ENCODE results near the gene VWC2.

Gene VWC2

DNA sequence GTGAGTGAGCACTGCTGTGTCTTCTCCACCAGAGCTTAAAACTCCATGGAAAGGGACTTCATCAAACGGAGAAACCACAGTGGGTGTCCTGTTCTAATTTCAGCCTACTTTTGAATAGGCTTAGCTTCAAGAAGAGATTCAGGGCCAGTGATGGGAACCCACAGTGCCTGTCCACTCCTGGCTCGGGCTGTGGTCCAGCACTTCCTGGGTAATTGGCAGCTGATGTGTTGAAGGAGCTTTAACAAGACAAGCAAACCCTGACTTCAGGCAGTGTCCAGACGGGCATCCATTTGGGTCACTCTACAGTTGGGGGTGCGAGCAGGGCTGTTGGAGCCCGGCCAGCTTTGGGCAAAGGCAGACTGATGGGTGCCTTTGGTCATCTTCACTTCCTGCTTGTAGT lies 14.5 kb downstream of the VWC2 start:
- Histone ChIP-seq H3K27ac (ENCODE audit: extremely low read depth, low read depth, low read length) (no peak overlapping the region), H3K4me1 (ENCODE audit: control insufficient read depth, insufficient read depth, low read length) (no peaks in the 10 kb centered on the region), H3K9me3 (ENCODE audit: control insufficient read depth, insufficient read depth, low read depth, low read length) (no peaks in the 10 kb centered on the region), H3K36me3 (ENCODE audit: control insufficient read depth in 2 of 2, insufficient read depth in 1 of 2, low read length in 2 of 2) (no peaks in the 10 kb centered on the region), H3K4me3 (ENCODE audit: low read depth, low read length) (no peak overlapping the region)
- ChIA-PET POLR2A (no interaction called here), CTCF (no interaction called here)
- TF ChIP-seq, protein P1, sequence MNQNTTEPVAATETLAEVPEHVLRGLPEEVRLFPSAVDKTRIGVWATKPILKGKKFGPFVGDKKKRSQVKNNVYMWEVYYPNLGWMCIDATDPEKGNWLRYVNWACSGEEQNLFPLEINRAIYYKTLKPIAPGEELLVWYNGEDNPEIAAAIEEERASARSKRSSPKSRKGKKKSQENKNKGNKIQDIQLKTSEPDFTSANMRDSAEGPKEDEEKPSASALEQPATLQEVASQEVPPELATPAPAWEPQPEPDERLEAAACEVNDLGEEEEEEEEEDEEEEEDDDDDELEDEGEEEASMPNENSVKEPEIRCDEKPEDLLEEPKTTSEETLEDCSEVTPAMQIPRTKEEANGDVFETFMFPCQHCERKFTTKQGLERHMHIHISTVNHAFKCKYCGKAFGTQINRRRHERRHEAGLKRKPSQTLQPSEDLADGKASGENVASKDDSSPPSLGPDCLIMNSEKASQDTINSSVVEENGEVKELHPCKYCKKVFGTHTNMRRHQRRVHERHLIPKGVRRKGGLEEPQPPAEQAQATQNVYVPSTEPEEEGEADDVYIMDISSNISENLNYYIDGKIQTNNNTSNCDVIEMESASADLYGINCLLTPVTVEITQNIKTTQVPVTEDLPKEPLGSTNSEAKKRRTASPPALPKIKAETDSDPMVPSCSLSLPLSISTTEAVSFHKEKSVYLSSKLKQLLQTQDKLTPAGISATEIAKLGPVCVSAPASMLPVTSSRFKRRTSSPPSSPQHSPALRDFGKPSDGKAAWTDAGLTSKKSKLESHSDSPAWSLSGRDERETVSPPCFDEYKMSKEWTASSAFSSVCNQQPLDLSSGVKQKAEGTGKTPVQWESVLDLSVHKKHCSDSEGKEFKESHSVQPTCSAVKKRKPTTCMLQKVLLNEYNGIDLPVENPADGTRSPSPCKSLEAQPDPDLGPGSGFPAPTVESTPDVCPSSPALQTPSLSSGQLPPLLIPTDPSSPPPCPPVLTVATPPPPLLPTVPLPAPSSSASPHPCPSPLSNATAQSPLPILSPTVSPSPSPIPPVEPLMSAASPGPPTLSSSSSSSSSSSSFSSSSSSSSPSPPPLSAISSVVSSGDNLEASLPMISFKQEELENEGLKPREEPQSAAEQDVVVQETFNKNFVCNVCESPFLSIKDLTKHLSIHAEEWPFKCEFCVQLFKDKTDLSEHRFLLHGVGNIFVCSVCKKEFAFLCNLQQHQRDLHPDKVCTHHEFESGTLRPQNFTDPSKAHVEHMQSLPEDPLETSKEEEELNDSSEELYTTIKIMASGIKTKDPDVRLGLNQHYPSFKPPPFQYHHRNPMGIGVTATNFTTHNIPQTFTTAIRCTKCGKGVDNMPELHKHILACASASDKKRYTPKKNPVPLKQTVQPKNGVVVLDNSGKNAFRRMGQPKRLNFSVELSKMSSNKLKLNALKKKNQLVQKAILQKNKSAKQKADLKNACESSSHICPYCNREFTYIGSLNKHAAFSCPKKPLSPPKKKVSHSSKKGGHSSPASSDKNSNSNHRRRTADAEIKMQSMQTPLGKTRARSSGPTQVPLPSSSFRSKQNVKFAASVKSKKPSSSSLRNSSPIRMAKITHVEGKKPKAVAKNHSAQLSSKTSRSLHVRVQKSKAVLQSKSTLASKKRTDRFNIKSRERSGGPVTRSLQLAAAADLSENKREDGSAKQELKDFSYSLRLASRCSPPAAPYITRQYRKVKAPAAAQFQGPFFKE (tag by site-specific recombination; IDR thresholded peaks at IDR 0.05; ENCODE audit: borderline replicate concordance) = no peak
- no peak for TF ChIP-seq ZNF561 (tag by site-specific recombination; IDR thresholded peaks at IDR 0.05; ENCODE audit: borderline replicate concordance)
- TF ChIP-seq ZNF629 (tag by site-specific recombination; IDR thresholded peaks at IDR 0.05) = no peak
- no peak for TF ChIP-seq ZNF157 (tag by site-specific recombination; IDR thresholded peaks at IDR 0.05)
- TF ChIP-seq, protein P2, sequence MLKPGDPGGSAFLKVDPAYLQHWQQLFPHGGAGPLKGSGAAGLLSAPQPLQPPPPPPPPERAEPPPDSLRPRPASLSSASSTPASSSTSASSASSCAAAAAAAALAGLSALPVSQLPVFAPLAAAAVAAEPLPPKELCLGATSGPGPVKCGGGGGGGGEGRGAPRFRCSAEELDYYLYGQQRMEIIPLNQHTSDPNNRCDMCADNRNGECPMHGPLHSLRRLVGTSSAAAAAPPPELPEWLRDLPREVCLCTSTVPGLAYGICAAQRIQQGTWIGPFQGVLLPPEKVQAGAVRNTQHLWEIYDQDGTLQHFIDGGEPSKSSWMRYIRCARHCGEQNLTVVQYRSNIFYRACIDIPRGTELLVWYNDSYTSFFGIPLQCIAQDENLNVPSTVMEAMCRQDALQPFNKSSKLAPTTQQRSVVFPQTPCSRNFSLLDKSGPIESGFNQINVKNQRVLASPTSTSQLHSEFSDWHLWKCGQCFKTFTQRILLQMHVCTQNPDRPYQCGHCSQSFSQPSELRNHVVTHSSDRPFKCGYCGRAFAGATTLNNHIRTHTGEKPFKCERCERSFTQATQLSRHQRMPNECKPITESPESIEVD (tag by site-specific recombination; IDR thresholded peaks at IDR 0.05) = no peak
- TF ChIP-seq ZNF23 (tag by site-specific recombination; IDR thresholded peaks at IDR 0.05; ENCODE audit: borderline replicate concordance) = no peak
- no peak for TF ChIP-seq GLI4 (tag by site-specific recombination; IDR thresholded peaks at IDR 0.05)
- TF ChIP-seq ZNF600 (tag by site-specific recombination; IDR thresholded peaks at IDR 0.05) = no peak
- TF ChIP-seq, protein P3, sequence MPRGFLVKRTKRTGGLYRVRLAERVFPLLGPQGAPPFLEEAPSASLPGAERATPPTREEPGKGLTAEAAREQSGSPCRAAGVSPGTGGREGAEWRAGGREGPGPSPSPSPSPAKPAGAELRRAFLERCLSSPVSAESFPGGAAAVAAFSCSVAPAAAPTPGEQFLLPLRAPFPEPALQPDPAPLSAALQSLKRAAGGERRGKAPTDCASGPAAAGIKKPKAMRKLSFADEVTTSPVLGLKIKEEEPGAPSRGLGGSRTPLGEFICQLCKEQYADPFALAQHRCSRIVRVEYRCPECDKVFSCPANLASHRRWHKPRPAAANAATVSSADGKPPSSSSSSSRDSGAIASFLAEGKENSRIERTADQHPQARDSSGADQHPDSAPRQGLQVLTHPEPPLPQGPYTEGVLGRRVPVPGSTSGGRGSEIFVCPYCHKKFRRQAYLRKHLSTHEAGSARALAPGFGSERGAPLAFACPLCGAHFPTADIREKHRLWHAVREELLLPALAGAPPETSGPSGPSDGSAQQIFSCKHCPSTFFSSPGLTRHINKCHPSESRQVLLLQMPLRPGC (tag by site-specific recombination; IDR thresholded peaks at IDR 0.05) = no peak
- no peak for TF ChIP-seq ZNF623 (tag by site-specific recombination; IDR thresholded peaks at IDR 0.05)
- TF ChIP-seq, protein P4, sequence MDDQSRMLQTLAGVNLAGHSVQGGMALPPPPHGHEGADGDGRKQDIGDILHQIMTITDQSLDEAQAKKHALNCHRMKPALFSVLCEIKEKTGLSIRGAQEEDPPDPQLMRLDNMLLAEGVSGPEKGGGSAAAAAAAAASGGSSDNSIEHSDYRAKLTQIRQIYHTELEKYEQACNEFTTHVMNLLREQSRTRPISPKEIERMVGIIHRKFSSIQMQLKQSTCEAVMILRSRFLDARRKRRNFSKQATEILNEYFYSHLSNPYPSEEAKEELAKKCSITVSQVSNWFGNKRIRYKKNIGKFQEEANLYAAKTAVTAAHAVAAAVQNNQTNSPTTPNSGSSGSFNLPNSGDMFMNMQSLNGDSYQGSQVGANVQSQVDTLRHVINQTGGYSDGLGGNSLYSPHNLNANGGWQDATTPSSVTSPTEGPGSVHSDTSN (CRISPR knock-in tag; IDR thresholded peaks at IDR 0.05) = no peak
- TF ChIP-seq, protein P5, sequence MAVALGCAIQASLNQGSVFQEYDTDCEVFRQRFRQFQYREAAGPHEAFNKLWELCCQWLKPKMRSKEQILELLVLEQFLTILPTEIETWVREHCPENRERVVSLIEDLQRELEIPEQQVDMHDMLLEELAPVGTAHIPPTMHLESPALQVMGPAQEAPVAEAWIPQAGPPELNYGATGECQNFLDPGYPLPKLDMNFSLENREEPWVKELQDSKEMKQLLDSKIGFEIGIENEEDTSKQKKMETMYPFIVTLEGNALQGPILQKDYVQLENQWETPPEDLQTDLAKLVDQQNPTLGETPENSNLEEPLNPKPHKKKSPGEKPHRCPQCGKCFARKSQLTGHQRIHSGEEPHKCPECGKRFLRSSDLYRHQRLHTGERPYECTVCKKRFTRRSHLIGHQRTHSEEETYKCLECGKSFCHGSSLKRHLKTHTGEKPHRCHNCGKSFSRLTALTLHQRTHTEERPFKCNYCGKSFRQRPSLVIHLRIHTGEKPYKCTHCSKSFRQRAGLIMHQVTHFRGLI (tag by site-specific recombination; IDR thresholded peaks at IDR 0.05) = no peak
- TF ChIP-seq ZNF140 (tag by site-specific recombination; IDR thresholded peaks at IDR 0.05) = no peak
- no peak for TF ChIP-seq ZFP69B (tag by site-specific recombination; IDR thresholded peaks at IDR 0.05)

Measured in HEK293 (cell line).